Stimulated activated CD8-positive, alpha-beta memory T cell treated with anti-CD3 and anti-CD28 coated beads, Interleukin-4, amount 100 ng/mL, for 48 hours (primary cell): ENCODE data around the gene ZBTB7C.

Experiments used
- DNase-seq: peaks from one replicate; pipeline ENCODE4 v3.0.0-alpha.2; 2020

Gene ZBTB7C

DNA sequence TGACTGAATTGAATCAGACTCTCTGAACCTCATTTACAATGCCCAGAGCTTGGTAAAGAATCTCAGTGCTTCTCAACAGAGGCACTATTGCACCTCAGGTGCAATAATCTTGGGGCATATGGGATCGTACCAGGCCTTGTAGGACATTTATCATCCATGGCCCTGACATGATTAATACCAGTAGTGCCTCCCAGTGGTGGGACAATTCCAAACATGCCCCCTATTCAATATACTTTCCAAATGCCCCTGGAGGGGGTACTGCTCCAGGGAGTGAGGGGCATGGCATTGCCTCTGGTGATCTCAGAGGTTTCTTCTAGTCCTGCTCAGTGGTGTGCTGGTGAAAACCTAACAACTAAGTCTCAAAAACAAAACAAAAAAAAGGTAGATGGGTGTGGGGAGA is 303.9 kb downstream of the ZBTB7C start:
- no peak for DNase-seq

DNA sequence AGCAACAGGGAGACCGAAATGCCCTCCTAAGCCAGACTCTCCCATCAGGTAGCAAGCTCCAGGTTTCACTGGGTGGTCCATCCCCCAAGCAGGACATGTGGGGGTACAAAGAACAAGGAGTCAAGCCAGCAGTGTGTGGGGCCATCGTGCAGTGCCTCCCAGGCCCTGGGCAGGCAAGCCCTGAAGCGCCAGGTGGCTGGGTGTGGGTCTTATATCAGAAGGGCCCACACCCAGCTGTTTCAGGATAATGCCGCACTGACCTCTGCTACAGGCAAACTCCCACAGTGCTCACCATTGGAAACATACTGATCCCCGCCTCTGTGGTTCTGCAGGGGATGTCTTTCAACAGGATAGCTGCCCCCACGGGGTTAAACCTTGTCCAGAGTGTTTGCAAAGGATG is 304.5 kb downstream of the ZBTB7C start:
- DNase-seq: no peak

DNA sequence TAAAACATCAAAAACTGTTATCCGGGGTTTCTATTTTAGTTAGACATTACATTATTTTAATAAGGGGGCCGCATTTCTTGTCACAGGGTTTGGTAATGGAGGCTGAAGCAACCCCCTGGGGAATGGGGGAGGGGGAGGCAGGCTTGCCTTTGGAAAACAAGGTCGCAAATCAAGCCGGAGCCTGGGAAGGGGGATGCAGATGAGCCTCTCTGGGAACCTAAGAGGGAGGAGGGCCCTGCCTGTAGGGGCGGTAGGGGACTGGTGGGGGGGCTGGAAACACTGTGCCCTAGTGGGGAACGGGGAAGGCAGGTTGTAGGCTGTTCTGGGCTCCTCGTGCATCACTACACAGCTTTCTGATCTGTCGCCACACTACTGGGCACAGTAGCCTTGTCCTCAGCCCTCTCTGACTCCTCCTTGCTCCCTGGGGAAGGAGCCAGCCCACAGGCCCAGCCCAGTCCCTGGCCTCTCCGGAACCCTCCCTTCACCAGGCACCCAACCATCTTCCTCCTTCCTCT is 308.5 kb downstream of the ZBTB7C start:
- no peak for DNase-seq

DNA sequence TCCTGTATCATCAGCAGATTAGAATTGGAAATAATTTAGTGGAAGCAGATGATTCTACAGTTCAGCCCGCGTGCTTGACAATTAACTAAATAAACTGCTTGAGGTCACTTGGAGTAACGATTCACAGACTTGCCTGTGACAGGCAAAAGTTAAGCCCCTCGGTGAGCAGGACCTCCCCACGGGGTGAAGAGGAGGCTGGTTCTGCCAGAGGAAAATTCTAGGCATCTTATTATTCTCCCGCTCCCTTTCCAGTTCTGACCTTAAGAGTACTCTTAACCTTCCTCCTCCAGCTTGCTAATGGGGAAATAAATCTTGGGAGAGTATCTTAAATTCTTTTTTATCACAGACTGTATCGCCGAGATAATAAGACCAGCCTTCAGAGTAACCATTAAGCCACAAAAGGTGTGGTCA is 309.0 kb downstream of the ZBTB7C start:
- DNase-seq: no peak

DNA sequence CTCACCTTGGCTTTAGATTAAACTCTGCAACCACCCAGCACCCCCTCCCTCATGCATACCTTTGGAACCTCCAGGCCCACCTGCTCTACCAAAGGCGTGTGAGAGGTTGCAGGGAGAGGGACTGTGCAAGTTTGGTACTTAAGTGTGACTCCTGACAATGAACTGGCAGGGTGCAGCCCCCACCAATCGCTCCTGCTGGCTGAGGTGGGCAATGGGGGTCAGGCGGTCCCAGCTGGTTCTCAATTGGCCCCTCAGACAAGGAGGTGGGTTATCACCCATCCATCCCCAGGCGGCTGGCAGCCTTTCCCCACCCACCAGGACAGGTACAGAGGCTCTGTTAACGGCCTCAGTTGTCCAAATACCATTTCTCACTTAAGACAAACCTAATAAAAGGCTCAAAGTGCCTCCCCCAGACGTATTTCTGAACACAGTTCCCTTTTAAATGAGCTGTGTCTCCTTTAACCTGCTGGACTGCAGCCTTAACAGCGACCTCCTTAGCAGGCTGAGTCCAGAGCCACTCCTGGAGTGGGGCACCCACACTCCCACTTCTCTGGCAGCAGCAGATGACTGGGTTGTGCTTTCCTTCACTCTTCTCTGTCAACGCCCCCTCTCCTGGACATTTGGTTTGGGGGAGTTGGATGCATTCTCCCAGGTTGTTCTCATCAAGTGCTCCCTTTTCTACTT is 309.6 kb downstream of the ZBTB7C start:
- no peak for DNase-seq

DNA sequence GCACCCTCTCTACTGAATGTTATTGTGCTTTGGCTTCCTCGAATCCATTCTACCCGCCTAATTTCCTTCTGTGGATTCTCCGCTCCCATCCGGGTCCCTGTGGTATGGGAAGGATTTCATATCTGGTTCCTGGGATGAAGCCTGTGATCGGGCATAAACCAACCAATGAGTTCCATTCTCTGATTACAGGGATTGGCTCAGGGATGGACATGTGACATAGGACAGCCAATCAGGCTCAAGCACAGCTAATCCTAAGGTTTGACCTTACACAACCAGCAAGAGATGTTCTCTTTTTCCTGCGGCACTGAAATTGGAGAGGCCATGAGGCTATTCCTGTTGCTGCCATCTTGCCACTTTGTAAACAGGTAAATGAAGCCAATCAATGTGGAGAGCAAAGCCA is 310.6 kb downstream of the ZBTB7C start:
- no peak for DNase-seq

DNA sequence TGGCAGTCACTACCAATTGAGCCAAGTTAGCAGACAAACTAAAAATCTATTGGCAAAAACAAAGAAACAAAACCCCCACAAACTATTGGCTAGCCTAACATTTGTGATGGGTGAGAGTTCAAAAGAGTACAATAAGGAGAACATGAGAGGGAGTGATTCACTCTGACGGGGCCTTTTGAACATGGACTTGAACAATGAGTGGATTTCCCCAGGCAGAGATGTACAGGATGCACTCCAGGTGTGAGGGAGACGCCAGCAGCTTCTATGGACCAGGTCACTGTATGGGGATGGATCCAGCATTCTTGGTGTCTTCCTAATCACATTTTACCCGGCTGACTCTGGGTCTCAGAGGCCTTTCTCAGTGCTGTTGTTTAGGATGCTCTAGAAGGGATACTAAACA is 311.2 kb downstream of the ZBTB7C start:
- no peak for DNase-seq

DNA sequence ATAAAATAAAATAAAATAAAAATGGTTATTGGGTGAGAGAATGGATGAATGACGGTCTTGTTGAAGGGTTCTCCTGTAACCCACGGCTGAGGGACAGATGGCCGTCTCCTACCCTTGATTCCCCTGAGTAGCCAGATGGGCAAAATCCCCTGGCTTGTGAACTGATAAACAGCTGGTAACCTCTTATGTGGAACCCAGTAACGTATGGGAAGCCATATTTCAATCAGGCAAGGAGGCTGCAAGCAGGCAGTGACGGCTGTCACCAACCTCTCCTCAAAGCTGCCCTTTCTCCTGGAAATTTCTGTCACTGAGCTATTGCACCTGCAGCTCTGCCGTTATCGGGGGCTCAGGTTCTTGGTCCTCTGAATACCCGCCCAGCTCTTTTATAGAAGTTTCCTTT is 313.5 kb downstream of the ZBTB7C start:
- DNase-seq: no peak

DNA sequence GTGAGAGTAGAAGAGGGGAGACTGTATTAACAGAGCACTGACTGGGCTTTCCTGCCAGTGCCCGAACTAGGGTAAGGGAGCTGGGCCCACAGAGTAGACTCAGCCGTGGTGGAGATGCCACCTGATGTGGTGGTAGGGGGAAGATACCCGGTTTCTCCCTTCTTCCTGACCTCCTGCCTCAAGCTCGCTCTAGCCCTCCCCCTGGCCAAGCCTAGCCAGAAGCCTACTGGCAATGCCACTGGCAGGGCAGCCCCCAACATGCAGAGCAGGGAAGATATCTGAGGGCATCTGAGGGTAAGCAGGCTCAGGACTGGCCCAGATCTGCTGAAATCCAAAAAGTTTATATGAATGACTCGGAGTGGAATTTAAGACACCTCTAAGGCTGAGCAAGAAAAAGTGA is 316.1 kb downstream of the ZBTB7C start:
- no peak for DNase-seq

DNA sequence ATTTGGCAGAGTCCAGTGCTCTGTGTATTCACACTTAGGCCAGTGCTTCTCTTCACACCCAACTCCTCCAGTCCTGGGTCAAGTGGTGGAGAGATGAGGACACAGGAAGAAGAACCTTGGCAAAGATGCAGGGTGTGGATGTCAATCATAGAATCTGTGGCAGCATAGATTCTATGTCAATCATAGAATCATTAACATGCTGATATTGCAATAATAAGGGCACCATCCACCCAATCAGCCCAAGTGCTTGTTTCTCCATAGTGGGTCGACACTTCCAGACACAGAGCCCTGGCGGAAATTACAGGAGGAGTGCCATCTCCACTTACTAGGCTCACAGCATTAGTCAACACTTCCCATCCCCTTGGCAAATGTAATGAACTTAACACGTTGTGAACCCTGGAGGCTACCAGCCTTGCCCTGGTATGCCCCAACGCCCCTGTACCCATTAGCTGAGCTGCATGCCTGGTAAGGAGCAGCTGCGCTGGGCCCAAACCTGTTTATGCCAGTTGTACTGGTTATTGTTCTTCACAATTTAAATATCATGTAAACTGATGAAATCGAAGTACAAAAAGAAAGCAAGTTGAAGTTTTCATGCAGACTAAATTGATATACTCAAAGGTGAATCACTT is 317.2 kb downstream of the ZBTB7C start:
- DNase-seq: no peak

DNA sequence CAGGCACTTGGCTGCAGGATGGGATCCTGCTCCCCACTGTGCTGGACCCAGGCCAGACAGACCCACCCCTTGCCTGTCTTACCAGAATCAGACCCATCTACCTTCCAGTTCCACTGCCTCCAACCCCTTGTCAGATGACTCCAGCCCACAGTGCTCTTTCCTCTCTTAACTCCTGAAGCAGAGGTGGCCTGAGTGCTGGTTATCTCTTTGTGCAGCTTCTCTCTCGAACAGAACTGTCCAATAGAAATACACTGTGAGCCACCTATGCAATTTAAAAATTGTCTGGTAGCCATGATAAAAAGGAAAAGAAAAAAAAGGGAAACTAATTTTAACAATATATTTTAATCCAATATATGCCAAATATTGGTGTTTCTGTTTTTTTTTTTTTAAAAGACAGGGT is 318.5 kb downstream of the ZBTB7C start:
- DNase-seq: no peak

DNA sequence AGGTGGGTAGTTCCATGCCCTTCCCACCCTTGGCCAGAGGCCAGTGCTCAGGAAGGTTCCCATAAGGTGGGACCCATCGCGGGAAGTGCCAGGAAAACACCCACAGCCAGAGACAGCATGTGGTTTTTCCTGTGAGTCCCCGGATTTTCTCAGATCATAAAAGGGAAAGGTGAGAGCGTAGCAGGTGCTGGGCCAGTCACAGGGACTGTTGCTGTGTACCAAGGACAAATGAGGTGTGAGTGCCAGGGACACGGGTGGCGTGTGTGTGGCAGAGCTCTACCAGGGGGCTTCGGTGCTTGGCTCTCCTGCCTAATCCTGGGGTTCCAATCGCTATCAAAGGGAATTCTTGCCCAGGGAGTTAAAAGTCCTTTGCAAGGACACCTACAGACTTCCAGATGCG is 319.2 kb downstream of the ZBTB7C start:
- DNase-seq: no peak

DNA sequence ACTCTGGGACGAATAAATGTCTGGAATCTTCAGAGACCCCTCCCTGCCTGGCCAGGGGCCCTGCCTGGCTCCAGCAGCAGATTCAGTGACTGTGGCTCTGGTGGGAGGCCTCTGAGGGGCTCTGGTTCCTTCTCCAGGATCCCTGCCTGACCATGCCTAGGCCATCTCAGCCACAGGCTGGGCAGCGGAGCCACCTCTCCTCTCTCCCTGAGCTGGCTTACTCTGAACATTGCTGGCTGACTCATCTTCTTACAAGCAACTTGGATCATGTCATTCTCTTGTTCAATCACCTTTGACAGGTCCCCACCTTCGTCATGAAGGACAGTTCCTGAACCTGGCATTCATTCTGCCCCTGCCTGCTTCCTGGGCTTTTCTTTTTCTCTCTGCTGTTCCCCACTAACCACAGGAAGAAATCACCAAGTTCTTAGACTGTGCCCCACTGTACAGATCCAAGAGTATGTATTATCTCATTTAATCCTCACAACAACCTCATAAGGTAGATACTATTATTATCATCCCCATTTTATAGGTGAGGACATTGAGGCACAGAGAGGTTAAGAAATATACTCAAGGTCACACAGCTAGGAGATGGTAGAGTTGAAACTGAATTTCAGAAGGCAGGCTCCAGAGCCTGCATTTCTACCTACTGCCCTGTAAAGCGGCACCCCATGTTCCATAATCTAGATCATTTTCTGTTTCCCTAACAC is 323.2 kb downstream of the ZBTB7C start:
- no peak for DNase-seq

DNA sequence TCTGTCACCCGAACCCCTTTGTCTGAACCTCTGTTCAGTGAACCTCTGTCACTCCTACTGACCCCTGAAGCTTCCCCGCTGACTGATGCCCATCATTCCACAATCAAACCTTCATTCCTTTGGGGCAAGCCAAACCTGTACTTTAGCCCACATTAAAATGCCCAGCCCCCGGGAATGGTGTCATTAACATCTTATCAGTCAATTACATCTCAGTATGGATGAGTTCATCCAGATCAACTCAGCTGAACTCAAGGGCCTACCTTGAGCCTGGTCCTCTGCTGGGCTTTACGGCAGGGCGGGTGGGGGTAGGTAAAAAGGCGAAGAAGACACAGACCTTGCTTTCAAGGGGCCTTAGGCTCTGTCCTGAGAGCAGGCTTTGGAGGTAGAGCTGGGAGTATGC is 324.3 kb downstream of the ZBTB7C start:
- no peak for DNase-seq

DNA sequence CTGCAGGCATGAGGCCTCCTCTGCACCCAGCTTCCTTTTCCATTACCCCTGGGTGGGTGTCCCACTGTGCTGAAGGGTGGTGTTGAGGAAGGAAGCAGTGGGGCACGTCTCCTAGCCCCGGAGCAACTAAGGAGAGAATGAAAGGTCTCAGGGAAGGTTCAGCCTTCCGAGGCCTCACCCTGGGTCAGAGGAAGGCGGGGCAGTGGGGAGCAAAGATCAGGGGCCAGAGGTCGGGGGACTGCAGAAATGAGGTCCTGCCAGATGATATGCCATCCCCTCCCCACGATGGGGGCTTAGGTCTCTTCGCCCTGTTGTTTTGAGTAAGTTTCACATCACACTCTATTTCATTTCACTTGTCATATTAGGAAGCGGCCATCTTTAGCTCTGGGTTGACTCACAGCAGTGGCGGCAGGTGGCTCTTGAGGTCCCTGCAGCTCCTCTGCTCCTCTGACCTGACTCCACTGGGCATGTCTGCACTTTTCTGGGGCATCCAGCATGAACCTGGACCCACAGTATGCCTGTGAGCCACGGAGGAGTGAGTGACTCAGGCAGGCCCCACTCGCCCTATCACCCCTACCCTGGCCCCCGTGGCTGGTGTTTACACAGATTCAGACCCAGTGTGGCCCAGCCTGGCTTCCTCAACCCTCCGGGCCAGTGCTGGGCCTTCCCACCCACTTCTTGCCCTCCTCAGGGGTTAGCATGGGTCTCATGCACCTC is 325.0 kb downstream of the ZBTB7C start:
- no peak for DNase-seq

DNA sequence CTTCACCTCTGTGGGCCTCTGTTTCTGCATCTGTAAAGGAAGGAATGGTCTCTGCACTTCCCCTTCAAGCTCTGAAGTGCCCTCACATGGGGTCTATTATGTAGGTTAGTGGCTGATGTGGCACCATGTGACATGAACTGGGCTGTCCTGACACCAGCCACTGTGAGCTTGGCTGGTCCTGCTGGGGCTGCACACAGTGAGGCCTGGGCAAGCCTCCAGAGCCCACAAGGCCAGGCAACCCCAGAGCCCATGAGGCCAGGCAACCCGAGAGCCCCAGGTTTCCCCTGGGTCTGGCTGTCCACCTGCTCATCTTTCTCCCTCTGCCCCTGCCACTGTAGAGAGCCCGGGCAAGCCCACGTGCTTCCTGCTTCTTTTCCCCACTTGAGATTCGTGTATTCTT is 328.6 kb downstream of the ZBTB7C start:
- DNase-seq: no peak

DNA sequence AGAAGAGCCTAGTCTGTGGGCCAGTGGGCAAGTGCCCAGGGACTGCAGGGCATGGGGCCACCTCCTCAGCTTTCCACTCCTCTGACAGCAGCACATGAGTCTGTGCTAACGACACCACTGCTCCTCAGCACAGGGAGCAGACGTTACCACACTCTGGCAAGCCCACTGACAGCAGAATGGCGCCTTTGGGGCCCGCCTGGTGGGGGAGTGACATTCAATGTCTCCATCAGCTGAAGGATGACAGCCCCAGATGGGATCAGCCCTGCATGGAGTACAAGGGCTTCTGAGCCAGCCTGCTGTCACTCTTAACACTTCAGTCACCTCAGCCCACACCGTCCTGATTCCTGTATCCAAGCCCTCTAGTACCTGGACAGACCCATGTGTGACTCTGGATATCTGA is 329.3 kb downstream of the ZBTB7C start:
- no peak for DNase-seq

DNA sequence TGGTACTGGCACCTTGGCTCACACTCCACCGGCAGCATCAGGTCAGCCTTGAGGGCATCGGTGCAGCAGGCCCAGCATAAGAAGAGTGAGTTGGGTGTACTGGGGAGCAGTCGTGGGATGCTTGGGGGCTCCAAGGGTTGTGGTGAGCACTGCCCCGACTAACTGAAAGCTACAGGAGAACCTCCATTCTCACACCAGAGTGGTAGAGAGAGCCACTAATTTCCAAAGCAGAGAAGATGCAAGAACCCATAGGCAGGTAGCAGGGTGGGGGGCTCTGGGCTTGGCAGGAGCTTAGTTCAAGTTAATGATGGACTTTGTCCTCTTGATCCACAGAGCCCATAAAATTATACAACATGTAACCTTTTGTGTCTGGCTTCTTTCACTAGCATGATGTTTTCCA is 330.7 kb downstream of the ZBTB7C start:
- DNase-seq: no peak

DNA sequence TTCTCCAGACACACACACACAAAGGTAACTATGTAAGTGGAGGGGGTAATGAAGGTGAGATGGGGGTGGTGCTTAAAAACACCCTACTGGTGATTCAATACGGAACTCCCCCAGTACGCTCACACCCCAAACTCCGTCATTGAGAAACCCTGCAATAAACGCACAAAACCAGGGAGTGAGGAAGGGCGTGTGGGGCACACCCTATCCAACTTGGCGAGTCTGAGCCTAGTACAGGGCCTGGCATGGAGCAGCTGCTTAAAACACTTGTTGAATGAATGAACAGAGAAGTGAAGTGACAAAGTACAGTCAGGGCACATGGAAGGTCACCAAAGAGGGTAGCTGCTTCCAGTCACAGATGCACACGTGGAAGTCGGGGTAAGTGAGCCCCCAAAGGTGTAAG is 331.9 kb downstream of the ZBTB7C start:
- no peak for DNase-seq

DNA sequence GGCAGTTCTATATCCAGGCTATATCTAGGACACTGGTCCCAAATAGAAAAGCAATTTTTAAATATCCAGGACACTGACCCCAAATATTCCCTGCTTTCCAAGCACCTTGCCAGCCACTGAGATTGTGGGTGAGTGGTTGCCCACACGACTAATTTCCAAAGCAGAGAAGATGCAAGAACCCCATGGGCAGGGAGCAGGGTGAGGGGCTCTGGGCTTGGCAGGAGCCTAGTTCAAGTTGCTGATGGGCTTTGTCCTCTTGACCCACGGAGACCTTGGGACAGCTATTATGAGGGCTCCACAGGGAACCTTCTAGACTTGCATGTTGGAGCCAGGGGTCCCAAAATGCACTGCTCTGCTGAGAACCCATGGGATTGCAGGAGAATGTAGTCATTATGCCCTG is 332.7 kb downstream of the ZBTB7C start:
- DNase-seq: no peak

DNA sequence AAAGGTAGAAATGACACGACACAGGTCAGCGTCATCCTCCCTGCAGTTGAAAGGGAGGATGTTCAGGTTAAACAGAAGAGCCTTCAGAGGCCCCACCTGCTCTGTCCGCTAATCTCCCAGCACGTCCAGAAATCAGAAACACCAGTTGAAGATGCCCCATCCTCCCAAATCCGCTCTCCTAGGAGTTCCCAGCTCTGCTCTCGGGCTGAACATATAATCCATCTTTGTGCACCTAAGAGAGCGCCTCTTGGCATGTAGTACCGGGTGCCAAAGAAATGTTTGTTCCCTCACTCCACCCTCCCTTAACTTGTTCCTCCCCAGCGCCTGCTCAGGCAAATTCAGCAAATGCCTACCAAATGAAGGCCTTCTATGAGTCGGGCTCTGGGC is 333.5 kb downstream of the ZBTB7C start:
- DNase-seq: no peak

DNA sequence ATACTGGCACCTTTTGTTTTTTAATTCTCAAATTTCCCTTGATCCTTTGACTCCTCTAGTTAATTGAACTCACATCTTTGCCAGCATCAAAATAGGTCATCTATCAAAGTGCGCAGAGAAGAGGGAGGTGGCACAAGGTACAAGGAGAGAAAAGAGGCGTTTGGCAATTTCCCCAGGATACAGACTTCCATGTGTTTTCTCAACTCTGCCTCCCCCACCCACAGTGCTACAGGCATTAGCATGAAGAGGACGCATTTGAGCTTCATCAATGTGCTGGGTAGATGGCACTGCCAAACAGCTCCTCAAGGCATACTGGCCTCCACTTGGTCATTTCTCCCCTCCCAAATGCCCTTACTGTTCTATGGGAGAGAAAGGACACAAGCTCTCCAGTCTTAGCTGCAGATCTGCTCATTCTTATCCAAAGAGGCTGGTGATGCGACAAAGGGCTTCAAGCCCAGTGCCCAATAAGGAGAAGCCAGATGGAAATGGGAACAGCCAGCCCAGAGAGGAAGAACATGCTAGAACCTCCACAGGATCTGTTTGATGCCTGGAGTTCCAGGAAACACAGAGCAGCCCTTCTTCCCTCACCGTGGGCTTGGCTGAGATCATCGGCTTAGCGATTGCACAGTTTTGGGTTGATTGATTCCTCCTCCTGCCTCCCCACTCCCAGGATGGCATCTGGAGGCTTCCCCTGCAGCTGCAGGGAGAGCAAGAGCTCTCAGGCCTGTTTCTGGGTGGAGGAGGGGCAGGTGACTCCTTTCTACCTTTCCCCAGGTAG is 334.1 kb downstream of the ZBTB7C start:
- DNase-seq: no peak
